Stimulated activated CD8-positive, alpha-beta memory T cell treated with anti-CD3 and anti-CD28 coated beads, Interleukin-12 subunit alpha, Interleukin-12 subunit beta, amount 100 ng/mL, for 4 hours (primary cell): ENCODE measurements around the gene OR2H1.
"Not testable (repeated sequence)": the region's sequence is repeated elsewhere in the genome, so short reads cannot be mapped to it uniquely, and the experiment has no call there.

Experiments used
- DNase-seq: peaks from one replicate; pipeline ENCODE4 v3.0.0-alpha.2; 2020; ENCODE audit warnings: low read depth

OR2H1 gene

DNA sequence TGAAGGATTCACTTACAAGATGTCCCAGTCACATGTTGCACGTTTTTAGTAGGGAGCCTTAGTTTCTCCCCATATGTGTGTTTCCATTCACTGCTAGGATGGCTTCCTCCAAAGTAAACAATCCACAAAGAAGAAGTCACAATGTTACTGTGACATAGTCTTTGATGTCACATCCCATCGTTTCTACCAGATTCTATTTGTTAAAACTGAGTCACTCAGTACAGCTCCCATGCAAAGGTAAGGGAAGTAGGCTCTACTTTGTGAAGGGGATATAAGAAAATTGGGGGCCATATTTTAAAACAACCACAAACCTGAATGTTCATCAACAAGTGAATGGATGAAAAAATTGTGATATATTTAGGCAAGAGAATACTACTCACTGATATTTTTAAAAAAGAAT is at the start of gene OR2H1, which contains the start of gene OR11A1:
OR2H1 (plus strand) TSS at position 185 of the 400 bp plus-strand sequence. CDS start 4,615 bp downstream, outside the sequence.
OR11A1 (minus strand) TSS at position 101 of the 400 bp plus-strand sequence. CDS start 29,430 bp downstream, outside the sequence.
- DNase-seq = no peak

DNA sequence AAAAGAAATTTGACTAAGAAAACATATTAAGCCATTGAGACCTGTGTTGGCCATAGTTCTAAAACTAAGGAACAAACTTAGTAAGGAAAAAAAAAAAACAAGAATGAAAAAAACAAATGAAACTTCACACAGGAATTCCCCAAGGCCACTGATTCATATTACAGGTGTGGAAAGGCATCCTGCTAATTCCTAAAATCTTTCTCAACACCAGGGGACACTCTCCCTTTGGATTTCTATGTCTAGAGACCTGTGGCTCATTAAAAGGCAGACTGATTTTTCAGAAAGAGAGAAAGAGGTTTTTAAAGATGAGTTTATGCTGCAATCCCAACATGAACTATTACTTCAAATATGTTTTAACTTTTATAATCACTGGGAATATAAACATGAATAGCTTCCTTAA is 42.4 kb upstream of the OR2H1 start, which contains the start of gene OR12D1:
OR12D1 (plus strand) TSS at position 341 of the 400 bp plus-strand sequence.
- DNase-seq = no peak

DNA sequence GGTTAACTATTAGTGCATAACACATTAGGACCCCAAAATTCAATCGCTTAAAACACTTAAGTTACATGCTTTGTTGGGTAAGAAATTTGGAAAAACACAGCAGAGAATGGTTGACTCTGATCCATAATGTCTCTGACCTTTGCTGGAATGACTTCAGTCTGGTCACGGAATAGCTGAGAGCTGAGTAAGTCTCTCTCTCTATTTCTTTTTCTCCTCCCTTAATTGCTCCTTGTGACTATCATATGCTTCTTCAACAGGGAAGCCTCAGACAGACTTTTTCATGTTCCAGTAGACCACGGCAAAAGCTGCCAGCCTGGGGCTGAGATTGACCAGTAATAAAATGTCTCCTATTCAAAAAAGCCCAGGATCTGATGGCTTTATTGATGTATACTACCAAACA is 37.4 kb upstream of the OR2H1 start:
- DNase-seq = no peak

DNA sequence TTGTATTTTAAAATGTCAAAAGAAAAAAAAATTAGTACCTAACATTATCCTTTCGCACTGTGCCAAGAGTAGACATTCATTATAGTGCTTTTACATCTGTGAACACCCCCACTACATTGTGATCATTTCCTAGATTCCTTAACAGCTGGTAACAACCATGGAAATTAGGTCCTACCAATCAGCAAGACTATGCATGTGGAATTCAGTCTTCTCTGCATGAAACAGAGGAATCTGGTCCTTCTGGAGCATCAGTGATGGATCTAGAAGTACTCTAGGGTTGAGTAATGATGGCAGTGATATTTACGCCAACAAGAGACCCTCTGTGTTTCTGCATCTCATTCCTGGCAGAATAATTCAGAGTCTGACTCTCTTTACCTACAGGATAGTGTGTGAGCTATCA is 32.8 kb upstream of the OR2H1 start:
- no peak for DNase-seq

DNA sequence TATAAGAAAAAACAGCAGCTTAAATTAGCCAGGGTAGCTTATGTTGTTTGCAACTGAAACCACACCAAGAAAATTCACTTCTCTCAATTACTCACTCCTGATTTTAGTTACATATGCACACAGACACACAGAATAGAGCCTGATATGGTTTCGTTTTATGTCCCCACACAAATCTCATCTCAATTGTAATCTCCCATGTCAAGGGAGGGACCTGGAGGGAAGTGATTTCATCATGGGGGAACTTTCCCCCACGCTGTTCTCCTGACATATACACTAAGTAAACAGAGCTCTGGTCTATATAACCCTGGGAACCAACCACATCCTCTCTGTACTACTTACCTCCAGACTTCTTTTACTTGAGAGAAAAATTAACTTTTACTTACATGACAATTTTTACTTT is 32.4 kb upstream of the OR2H1 start:
- DNase-seq = no peak

DNA sequence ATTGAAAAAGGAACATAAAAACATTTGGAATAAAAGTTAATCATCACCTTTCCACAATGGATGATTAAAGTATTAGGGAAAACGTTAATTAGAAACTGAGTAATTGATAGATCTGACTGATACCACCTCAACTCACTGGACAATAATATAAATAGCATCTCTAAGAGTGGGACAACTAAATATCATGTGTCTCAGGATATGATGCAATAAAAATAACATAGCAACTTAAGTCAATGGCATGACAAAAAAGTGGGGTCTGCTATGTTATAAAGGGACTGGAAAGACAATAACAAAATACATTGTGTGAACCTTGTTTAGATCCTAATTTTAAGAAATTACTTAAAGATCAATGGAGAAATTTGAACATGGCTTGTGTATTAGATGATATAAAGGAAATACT is 31.9 kb upstream of the OR2H1 start:
- DNase-seq = no peak

DNA sequence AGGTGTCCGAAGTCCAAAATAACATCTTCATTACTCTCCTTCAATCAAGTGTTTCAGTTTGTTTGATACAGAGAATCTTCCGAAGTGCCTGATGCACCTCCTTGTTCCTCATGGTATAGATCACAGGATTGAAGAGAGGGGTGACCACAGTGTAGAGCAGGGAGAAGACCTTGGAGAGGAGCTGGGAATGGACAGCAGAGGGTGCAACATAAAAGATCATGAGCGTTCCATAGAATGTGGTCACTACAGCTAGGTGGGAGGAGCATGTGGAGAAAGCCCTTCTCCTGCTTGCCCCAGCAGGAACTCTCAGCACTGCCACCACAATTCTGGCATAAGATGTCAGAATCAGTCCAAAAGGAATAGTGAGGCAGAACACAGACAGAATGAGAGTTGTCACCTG is 30.3 kb upstream of the OR2H1 start:
- no peak for DNase-seq

DNA sequence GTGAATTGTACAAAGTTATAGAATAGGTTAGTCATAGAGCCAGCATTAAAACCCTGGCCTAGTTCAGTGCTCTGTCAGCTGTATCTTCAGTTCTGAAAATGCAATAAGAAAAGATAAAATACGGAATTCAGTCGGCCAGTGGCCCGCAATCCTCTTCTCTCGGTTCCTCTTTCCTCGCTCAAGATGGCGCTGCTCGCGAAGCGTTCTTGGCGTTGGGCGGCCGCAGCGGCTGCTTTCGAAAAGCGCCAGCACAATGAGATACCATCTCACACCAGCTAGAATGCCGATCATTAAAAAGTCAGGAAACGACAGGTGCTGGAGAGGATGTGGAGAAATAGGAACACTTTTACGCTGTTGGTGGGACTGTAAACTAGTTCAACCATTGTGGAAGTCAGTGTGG is 20.2 kb upstream of the OR2H1 start:
- not testable (repeated sequence) for DNase-seq

DNA sequence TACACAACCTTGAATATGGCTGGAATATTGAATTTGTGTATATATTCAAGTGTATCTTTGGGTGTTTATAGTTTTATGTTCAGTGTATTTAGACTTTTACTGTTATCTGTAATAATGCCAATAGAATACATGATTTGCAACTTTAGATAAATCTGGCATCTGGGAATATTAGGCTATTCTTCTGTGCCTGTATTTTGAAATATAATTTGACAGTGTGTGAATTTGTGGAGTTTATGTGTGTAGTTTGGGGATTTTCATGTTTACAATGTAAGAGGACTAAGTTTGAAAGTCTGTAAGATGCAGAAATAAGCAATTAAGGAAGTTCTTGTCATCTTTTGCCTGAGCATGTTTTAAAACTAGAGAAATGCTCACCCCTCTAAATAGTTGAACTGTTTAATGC is 17.9 kb upstream of the OR2H1 start, which contains the start of gene OR10C1:
OR10C1 (plus strand) TSS at position 301 of the 400 bp plus-strand sequence. CDS start 710 bp downstream, outside the sequence.
- no peak for DNase-seq

DNA sequence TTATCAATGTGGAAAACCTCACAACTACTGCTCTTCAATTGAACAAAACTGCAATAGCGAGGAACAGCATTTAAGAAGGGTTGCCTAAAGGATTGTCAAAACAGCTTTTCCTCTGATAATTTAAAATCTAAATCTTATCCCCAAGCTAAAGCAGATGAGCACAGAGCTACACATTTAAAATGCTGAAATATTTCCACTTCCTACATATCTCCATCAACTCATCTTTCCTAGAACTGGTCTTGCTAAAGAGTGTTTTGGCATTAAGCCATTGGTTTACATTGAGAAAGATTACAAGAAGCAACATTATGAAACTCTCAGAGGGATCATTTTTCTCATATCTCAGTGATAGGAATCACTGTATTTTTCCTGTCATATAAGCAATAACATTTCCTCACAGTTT is 14.2 kb upstream of the OR2H1 start:
- no peak for DNase-seq

DNA sequence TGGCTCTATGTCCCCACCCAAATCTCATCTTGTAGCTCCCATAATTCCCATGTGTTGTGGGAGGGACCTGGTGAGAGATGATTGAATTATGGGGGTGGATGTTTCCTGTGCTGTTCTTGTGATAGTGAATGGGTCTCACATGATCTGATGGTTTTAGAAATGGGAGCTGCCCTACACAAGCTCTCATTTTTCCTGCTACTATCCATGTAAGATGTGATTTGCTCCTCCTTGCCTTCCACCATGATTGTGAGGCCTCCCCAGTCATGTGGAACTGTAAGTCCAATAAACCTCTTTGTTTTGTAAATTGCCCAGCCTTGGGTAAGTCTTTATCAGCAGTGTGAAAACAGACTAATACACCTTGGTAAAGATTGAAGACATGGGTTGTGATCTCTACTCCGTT is 12.9 kb upstream of the OR2H1 start:
- DNase-seq = not testable (repeated sequence)

DNA sequence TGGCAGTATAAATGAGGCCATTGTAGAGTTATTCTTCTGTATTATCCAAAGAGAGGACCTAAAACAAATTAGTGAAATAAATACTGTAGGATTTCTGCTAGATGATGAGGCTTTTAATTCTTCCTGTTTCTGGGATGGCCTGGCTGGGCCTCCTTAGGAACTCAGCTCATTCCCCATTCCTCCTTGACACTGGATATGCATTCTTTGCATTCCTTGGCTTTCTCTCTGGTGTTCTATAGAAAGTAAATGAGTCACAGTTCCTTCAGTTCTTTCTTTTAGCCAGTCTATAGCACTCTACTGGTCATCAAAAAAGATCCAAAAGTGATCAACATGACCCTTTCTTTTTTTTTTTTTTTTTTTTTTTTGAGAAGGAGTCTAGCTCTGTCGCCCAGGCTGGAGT is 9.3 kb upstream of the OR2H1 start:
- no peak for DNase-seq

DNA sequence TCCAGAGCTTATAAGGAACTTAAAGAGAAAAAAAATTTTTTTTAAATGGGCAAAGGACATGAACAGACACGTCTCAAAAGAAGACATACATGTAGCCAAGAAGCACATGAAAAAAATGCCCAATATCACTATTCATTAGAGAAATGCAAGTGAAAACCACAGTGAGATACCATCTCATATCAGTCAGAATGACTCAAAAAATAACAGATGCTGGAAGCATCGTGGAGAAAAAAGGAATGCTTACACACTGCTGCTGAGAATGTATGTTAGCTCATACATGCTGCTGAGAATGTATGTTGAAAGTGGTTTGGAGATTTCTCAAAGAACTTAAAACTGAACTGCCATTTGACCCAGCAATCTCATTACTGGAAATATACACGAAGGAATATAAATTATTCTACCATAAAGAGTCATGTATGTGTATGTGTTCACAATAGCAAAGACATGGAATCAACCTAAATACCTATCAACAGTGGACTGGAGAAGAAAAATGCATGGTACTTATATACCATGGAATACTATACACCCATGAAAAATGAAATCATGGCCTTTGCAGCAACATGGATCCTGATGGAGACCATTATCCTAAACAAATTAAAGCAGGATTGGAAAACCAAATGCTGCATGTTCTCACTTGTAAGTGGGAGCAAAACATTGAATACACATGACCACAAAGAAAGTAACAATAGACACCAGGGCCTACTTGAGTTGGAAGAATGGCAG is 5.3 kb upstream of the OR2H1 start:
- DNase-seq = no peak

DNA sequence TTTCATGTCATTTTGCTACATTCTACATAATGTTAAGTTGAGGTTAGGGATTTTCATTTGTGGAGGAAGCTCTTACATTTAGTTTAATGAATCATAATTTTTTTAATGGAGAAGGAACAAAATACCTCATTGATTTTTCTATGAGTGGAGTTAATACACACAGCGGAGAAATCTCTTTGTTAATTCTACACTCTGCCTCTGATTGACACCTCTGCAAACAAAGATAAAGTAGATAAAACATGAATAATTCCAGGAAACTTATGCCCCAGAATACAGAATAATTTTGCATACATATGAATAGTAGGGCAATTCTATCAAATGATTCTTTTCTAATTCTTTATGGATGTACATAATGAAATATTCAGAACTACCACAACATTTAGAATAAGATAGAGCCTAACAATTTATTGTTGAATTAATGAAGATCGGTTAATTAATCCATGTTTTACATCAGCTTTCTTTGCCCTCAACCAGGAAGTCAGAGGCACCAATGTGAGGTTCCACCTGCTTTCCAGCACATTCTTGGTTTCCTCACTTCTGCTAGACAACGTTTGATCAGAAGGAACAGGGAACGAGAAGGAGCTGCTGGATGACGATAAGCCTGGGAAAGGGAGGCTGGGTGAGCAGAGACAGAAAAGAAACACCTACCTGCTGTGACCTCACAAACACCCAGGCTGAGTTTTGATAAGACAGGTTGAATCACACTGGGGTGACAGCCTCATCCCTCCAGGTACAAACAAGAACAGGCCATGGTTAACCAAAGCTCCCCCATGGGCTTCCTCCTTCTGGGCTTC is 4.3 kb downstream of the OR2H1 start:
- no peak for DNase-seq

DNA sequence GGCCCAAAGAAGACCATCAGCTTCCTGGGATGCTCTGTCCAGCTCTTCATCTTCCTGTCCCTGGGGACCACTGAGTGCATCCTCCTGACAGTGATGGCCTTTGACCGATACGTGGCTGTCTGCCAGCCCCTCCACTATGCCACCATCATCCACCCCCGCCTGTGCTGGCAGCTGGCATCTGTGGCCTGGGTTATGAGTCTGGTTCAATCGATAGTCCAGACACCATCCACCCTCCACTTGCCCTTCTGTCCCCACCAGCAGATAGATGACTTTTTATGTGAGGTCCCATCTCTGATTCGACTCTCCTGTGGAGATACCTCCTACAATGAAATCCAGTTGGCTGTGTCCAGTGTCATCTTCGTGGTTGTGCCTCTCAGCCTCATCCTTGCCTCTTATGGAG is 5.1 kb downstream of the OR2H1 start:
- no peak for DNase-seq

DNA sequence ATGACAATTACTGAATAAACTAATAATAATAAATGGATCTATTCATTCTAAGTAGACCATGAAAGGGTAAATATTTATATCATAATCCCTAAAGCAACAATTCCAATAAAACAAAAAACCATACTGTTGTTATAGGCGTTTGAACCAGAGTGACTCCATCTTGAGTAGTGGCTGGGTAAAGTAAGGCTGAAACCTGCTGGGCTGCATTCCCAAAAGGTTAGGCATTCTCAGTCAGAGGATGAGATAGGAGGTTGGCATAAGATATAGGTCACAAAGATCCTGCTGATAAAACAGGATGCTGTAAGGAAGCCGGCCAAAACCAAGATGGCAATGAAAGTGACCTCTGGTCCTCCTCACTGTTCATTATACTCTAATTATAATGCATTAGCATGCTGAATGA is 8.3 kb downstream of the OR2H1 start:
- no peak for DNase-seq

DNA sequence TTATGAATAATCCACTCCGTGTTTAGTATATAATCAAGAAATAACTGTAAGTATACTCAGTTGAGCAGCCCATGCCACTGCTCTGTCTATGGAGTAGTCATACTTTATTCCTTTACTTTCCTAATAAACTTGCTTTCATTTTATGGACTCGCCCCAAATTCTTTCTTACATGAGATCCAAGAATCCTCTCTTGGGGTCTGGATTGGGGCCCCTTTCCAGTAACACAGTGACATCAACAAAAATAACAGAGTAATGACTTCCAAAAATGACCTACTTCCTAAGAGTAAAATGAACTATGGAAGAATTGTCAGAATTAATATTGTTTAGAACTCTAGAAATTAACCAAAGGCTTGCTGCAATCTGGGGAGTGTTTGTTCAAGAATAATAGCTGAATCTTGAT is 8.8 kb downstream of the OR2H1 start:
- no peak for DNase-seq

DNA sequence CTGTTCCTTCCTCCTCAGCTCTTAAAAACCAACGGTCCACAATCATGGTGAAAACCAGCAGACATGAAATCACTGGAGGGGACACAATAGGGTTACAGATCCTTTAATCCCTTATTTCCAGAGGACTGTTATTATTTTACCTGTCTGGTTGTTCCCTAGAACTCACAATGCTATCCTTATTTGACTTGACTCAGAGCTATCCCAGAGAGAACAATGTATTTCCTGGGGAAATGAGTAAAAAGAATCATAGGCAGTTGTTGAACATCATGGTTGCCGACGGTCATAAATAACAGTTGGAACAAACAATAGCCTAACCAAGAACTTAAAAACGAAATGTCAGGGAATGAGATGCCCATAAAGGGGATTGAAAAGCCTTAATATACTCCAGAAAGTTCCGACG is 9.3 kb downstream of the OR2H1 start:
- no peak for DNase-seq

DNA sequence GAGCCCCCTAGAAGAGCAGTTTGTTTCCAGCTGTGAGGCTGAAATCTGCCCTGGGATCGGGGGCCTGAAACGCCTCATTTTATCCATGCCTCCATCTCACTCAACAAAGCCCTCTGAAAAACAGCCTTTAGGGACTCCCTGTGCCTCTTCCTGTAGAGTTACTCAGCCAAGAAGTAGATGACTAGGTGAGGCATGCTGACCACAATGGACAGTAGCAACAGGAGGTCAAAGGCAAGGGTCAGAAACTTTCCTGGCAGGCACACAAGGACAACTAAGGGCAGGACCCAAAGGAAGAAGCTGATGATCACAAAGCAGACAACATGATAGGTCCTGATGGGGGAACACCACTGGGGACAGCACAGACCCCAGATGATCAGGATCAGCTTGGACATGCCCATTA is 18.0 kb downstream of the OR2H1 start:
- no peak for DNase-seq

DNA sequence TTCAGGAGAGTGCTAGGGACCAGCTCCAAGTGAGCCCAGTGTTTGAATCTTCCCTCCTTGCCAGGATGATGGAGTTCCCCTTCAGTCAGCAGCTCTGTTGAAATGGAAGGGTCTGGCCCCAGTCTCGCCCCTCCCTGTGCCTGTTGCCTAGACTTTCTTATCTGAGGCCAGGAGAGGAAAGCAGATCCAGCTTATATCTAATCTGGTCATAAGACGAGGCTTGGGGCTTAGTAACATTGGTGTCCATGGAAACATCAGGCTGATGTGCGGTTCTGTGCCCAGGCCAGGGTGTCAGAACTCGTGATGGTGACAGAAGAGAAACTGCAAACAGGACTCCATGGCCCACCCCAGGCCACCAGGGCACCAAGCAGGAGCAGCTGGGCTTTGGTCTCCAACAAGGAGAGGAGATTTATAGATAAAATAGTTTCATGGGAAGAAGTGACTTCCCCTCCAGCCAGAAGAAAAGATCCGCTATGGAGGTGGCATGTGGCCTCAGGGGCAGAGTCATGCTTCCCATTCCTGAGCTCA is 21.0 kb downstream of the OR2H1 start:
- no peak for DNase-seq

DNA sequence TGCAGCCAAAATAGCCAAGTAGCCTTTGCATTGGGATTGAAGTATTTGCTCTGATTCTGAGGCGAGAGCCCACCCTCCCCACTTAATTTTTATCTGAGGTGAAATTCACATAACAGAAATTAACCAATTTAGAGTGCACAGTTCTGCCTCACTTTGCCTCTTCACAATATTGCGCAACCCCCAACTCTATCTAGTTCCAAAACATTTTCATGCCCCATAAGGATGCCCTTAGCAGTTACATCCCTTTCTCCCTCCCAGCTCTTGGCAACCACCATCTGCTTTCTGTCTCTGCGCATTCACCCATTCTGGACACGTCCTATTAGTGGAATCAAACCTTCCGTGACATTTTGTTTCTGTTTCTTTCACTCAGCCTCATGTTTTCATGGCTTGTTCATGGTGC is 21.8 kb downstream of the OR2H1 start:
- DNase-seq = no peak

DNA sequence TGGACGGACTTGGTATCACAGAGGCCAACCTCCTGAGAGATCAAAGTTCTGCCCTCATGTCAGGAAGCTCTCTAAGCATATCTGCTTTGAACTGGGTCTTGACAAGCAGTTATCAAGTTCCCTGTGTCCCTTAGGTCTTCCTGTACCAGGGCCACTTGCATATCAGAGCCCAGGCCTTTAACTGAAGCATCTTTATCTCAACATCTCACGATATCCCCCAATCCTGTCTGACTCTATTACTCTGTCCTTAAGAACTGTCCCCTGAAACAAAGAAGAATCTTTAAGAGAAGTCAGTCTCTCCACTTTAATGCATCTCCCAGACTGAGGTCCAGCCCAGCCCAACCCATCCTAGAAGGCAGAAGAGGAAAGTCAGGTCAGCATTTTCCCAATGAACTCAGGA is 22.6 kb downstream of the OR2H1 start:
- no peak for DNase-seq

DNA sequence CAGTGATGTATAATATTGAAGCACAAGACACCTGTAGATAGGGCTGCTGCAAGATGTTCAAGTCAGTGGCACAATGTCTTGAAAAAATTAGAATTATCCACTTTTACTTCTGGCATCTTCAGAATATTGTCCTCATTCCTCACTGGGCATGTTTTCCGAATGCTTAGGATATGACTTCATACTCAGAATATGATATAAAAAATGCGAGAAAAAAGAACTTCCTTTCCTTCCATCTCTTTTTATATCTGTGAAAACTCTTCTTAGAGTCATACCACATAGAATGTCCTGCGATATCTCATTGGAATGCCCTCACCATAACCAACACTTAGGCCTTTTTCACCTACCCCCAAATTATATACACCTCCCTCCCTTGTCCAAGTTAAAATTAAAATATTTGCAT is 26.2 kb downstream of the OR2H1 start:
- no peak for DNase-seq
